Measurements from ENCODE around the gene ATXN2.
A peak's percentile ranks its signal among the peaks of the same experiment; 100 is the strongest.

ATXN2 gene

GRCh38 chr12:111635524-111635923, 36.4 kb upstream of the ATXN2 start:
- Histone ChIP-seq H3K36me3 (ENCODE audit: control insufficient read depth in 1 of 2, insufficient read depth in 2 of 2, low read depth in 1 of 2, low read length in 2 of 2) (peaks cover 8 to 11% of the 10 kb centered on the region in 2 experiments), H3K79me1 (replicated peaks; ENCODE audit: low read length, poor library complexity, severe bottlenecking) (peaks cover 6% of the 10 kb centered on the region), H3K4me3 (ENCODE audit: insufficient read depth in 1 of 2, low read depth in 1 of 2, low read length in 2 of 2) (peak overlapping the region in 1 of 2 experiments; percentile 7), H3K14ac (ENCODE audit: low read length in 2 of 2) (no peak overlapping the region), H3K27me3 (ENCODE audit: control insufficient read depth in 1 of 2, insufficient read depth in 1 of 2, low read length in 2 of 2) (no peaks in the 10 kb centered on the region), H3K9ac (ENCODE audit: low read length) (peak overlapping the region; percentile 73), H4K8ac (ENCODE audit: low read length) (no peak overlapping the region), H3K4ac (ENCODE audit: low read depth in 1 of 2, low read length in 2 of 2) (no peak overlapping the region), H2BK15ac (ENCODE audit: low read depth, poor library complexity, severe bottlenecking) (no peak overlapping the region), H2AFZ (ENCODE audit: low read depth, low read length) (no peak overlapping the region), H3K23ac (ENCODE audit: low read length in 2 of 2) (no peak overlapping the region), H3K4me2 (ENCODE audit: low read length, poor library complexity, severe bottlenecking) (no peak overlapping the region), H2AK5ac (ENCODE audit: low read length, severe bottlenecking) (no peak overlapping the region), H2BK120ac (ENCODE audit: low read depth, low read length) (no peak overlapping the region), H3K27ac (ENCODE audit: low read length, poor library complexity, severe bottlenecking) (no peak overlapping the region), H3K9me3 (ENCODE audit: control insufficient read depth, low read length) (no peaks in the 10 kb centered on the region), H2BK12ac (ENCODE audit: low read length in 2 of 2) (no peak overlapping the region), H3K18ac (ENCODE audit: low read depth in 1 of 2, low read length in 2 of 2) (no peak overlapping the region), H2BK5ac (ENCODE audit: low read depth, low read length, poor library complexity, severe bottlenecking) (no peak overlapping the region), H3K4me1 (ENCODE audit: control insufficient read depth, insufficient read depth, low read depth, low read length) (peaks cover 6% of the 10 kb centered on the region), H4K91ac (ENCODE audit: low read length) (no peak overlapping the region)
- no peak for DNase-seq
- WGBS = 93% methylated on average over 8 of the region's 8 CpGs

- no peaks in the 10 kb centered on the region for H3K79me1 ChIP-seq (replicated peaks; ENCODE audit: low read length, poor library complexity, severe bottlenecking)
- H3K14ac ChIP-seq (ENCODE audit: low read length in 2 of 2) = no peak overlapping the region
- no peak overlapping the region for H3K9ac ChIP-seq (ENCODE audit: low read length)
- no peak overlapping the region for H3K27ac ChIP-seq (ENCODE audit: low read length, poor library complexity, severe bottlenecking)
- no peak for DNase-seq
- H3K23ac ChIP-seq (ENCODE audit: low read length in 2 of 2) = no peak overlapping the region
- no peak overlapping the region for H3K4ac ChIP-seq (ENCODE audit: low read depth in 1 of 2, low read length in 2 of 2)
- H3K4me1 ChIP-seq (ENCODE audit: control insufficient read depth, insufficient read depth, low read depth, low read length) = no peaks in the 10 kb centered on the region
- no peaks in the 10 kb centered on the region for H3K27me3 ChIP-seq (ENCODE audit: control insufficient read depth in 1 of 2, insufficient read depth in 1 of 2, low read length in 2 of 2)
- no peak overlapping the region for H2BK120ac ChIP-seq (ENCODE audit: low read depth, low read length)
- H2AFZ ChIP-seq (ENCODE audit: low read depth, low read length) = no peak overlapping the region
- no peaks in the 10 kb centered on the region for H3K36me3 ChIP-seq (ENCODE audit: control insufficient read depth in 1 of 2, insufficient read depth in 2 of 2, low read depth in 1 of 2, low read length in 2 of 2)
- no peak overlapping the region for H3K18ac ChIP-seq (ENCODE audit: low read depth in 1 of 2, low read length in 2 of 2)
- no peak overlapping the region for H2BK15ac ChIP-seq (ENCODE audit: low read depth, poor library complexity, severe bottlenecking)
- no peaks in the 10 kb centered on the region for H3K9me3 ChIP-seq (ENCODE audit: control insufficient read depth, low read length)
- no peak overlapping the region for H2AK5ac ChIP-seq (ENCODE audit: low read length, severe bottlenecking)
- no peak overlapping the region for H3K4me2 ChIP-seq (ENCODE audit: low read length, poor library complexity, severe bottlenecking)
- 98% methylated on average over 4 of the region's 7 CpGs for WGBS
- no peak overlapping the region for H2BK12ac ChIP-seq (ENCODE audit: low read length in 2 of 2)
- no peak overlapping the region for H2BK5ac ChIP-seq (ENCODE audit: low read depth, low read length, poor library complexity, severe bottlenecking)
- no peak overlapping the region for H4K8ac ChIP-seq (ENCODE audit: low read length)
- no peak overlapping the region for H4K91ac ChIP-seq (ENCODE audit: low read length)
- H3K4me3 ChIP-seq (ENCODE audit: insufficient read depth in 1 of 2, low read depth in 1 of 2, low read length in 2 of 2) = no peak overlapping the region
Measured at GRCh38 chr12:111628505-111629260, 29.6 kb upstream of the ATXN2 start.

GRCh38 chr12:111626230-111626629, 27.1 kb upstream of the ATXN2 start:
- Histone ChIP-seq H3K27ac (ENCODE audit: low read length, poor library complexity, severe bottlenecking) (no peak overlapping the region), H3K9ac (ENCODE audit: low read length) (no peak overlapping the region), H4K91ac (ENCODE audit: low read length) (no peak overlapping the region), H3K4me3 (ENCODE audit: insufficient read depth in 1 of 2, low read depth in 1 of 2, low read length in 2 of 2) (no peak overlapping the region), H2AK5ac (ENCODE audit: low read length, severe bottlenecking) (no peak overlapping the region), H3K27me3 (ENCODE audit: control insufficient read depth in 1 of 2, insufficient read depth in 1 of 2, low read length in 2 of 2) (no peaks in the 10 kb centered on the region), H2BK12ac (ENCODE audit: low read length in 2 of 2) (no peak overlapping the region), H3K79me1 (replicated peaks; ENCODE audit: low read length, poor library complexity, severe bottlenecking) (no peaks in the 10 kb centered on the region), H3K4ac (ENCODE audit: low read depth in 1 of 2, low read length in 2 of 2) (no peak overlapping the region), H3K36me3 (ENCODE audit: control insufficient read depth in 1 of 2, insufficient read depth in 2 of 2, low read depth in 1 of 2, low read length in 2 of 2) (no peaks in the 10 kb centered on the region), H2AFZ (ENCODE audit: low read depth, low read length) (no peak overlapping the region), H3K23ac (ENCODE audit: low read length in 2 of 2) (no peak overlapping the region), H3K4me2 (ENCODE audit: low read length, poor library complexity, severe bottlenecking) (no peak overlapping the region), H3K9me3 (ENCODE audit: control insufficient read depth, low read length) (no peaks in the 10 kb centered on the region), H2BK120ac (ENCODE audit: low read depth, low read length) (no peak overlapping the region), H3K18ac (ENCODE audit: low read depth in 1 of 2, low read length in 2 of 2) (no peak overlapping the region), H3K4me1 (ENCODE audit: control insufficient read depth, insufficient read depth, low read depth, low read length) (no peaks in the 10 kb centered on the region), H2BK15ac (ENCODE audit: low read depth, poor library complexity, severe bottlenecking) (no peak overlapping the region), H3K14ac (ENCODE audit: low read length in 2 of 2) (no peak overlapping the region), H4K8ac (ENCODE audit: low read length) (no peak overlapping the region), H2BK5ac (ENCODE audit: low read depth, low read length, poor library complexity, severe bottlenecking) (no peak overlapping the region)
- WGBS = 92% methylated on average over 5 of the region's 6 CpGs
- DNase-seq = no peak

- H3K79me1 ChIP-seq (replicated peaks; ENCODE audit: low read length, poor library complexity, severe bottlenecking) = no peaks in the 10 kb centered on the region
- H3K23ac ChIP-seq (ENCODE audit: low read length in 2 of 2) = no peak overlapping the region
- H3K9ac ChIP-seq (ENCODE audit: low read length) = no peak overlapping the region
- H3K4me3 ChIP-seq (ENCODE audit: insufficient read depth in 1 of 2, low read depth in 1 of 2, low read length in 2 of 2) = no peak overlapping the region
- no peak overlapping the region for H3K4me2 ChIP-seq (ENCODE audit: low read length, poor library complexity, severe bottlenecking)
- no peak overlapping the region for H2BK5ac ChIP-seq (ENCODE audit: low read depth, low read length, poor library complexity, severe bottlenecking)
- peaks cover 2% of the 10 kb centered on the region for H3K4me1 ChIP-seq (ENCODE audit: control insufficient read depth, insufficient read depth, low read depth, low read length)
- no peak overlapping the region for H4K91ac ChIP-seq (ENCODE audit: low read length)
- no peaks in the 10 kb centered on the region for H3K36me3 ChIP-seq (ENCODE audit: control insufficient read depth in 1 of 2, insufficient read depth in 2 of 2, low read depth in 1 of 2, low read length in 2 of 2)
- H3K27me3 ChIP-seq (ENCODE audit: control insufficient read depth in 1 of 2, insufficient read depth in 1 of 2, low read length in 2 of 2) = no peaks in the 10 kb centered on the region
- no peak overlapping the region for H3K18ac ChIP-seq (ENCODE audit: low read depth in 1 of 2, low read length in 2 of 2)
- no peak overlapping the region for H2AFZ ChIP-seq (ENCODE audit: low read depth, low read length)
- H2BK15ac ChIP-seq (ENCODE audit: low read depth, poor library complexity, severe bottlenecking) = no peak overlapping the region
- no peak overlapping the region for H3K4ac ChIP-seq (ENCODE audit: low read depth in 1 of 2, low read length in 2 of 2)
- no peak for DNase-seq
- H2BK12ac ChIP-seq (ENCODE audit: low read length in 2 of 2) = no peak overlapping the region
- H3K9me3 ChIP-seq (ENCODE audit: control insufficient read depth, low read length) = no peaks in the 10 kb centered on the region
- no peak overlapping the region for H2BK120ac ChIP-seq (ENCODE audit: low read depth, low read length)
- H3K14ac ChIP-seq (ENCODE audit: low read length in 2 of 2) = no peak overlapping the region
- H4K8ac ChIP-seq (ENCODE audit: low read length) = no peak overlapping the region
- WGBS = 92% methylated on average over 5 of the region's 8 CpGs
- no peak overlapping the region for H3K27ac ChIP-seq (ENCODE audit: low read length, poor library complexity, severe bottlenecking)
- no peak overlapping the region for H2AK5ac ChIP-seq (ENCODE audit: low read length, severe bottlenecking)
Measured at GRCh38 chr12:111624540-111624939, 25.4 kb upstream of the ATXN2 start.

Data from mesenchymal stem cell (in vitro differentiated cells and primary cell).